Activated CD4-positive, alpha-beta T cell treated with anti-CD3 and anti-CD28 coated beads for 1 hour (primary cell): ENCODE data around the gene PLET1.

Experiments
- DNase-seq: peaks from one replicate; pipeline ENCODE4 v3.0.0-alpha.2; 2020

PLET1 gene, protein sequence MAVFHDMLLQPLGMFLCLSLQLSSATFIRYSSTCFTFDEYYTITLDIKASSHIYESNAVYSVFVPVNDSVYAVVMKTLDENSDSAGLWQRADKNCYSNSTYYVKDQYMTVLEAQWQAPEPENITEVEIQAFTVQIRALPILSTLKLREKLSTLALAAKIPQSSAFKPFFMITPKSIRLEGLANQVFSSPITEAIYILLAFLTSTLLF

DNA sequence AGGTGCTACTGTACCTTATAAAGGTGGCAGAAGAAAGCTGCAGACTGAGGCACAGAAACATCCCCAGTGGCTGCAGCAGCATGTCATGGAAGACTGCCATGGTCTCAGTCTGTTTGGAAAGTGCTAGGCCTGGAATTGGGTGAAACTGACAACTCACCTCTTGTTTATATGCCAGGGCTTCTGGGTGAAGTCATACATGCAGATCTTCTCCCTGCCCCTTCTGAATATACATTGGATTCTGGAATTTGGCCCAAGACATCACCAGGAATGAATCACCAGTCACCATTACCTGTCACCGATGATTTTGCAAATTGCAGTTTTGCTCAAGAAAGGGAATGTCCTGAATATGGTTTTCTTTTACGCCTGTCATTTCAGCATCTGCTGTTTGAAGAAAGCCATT is at the start of gene PLET1:
PLET1 (minus strand) TSS at position 371 of the 400 bp plus-strand sequence; CDS start at position 100, 271 bp downstream.
- DNase-seq, result no peak

DNA sequence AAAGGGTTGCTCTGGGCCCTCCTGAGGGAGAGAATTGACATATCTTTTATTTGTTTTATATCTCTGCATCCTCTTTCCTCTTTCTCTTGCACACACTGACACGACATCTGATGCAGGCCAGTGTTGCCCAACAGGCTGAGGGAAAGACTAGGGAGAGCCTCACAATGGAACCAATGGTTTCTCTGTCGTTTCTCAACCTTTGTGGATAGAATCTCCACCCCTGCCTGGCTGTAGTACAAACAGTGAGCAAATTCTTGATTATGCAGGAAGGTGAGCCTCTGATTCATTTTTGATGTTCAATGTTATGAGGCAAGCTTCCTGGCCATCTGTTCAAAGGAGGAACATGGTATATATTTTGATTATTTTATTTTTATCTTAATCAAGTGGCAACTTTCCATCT is 49.8 kb upstream of the PLET1 start:
- DNase-seq, result no peak

DNA sequence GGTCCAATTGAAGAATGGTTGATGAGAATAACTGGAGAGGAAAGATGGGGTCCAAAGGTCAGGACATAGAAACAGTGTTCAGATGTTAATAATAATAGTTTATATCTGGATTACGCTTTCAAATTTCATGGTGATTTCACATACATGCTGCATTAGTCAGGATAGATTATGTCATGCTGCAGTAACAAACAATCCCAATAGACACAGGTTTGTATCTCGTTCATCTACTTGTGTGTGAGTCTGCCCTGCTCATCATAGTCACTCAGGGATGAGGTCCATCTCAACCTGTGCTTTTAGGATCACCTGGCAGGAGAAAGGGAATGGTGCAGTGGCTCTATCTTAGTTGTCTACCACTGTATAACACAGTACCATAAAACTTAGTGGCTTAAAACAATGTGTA is 48.0 kb upstream of the PLET1 start:
- no peak for DNase-seq

DNA sequence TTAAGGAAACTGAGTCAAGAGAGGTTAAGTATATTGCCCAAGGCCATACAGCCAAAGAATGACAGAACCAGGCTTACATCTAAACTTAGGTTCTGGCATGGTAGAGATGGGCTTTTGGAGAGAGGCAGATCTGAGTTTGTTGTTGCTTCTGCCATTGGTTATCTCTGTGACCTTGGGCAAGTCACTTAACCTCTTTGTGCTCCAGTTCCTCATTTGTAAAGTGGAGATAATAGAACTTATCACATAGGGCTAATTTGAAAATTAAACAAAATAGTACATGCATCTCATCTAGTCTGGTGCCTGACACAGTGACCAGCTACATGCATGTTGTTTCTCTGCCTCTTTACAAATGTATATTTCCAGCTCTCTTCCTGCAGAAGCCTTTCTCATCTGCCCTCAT is 47.0 kb upstream of the PLET1 start:
- no peak for DNase-seq

DNA sequence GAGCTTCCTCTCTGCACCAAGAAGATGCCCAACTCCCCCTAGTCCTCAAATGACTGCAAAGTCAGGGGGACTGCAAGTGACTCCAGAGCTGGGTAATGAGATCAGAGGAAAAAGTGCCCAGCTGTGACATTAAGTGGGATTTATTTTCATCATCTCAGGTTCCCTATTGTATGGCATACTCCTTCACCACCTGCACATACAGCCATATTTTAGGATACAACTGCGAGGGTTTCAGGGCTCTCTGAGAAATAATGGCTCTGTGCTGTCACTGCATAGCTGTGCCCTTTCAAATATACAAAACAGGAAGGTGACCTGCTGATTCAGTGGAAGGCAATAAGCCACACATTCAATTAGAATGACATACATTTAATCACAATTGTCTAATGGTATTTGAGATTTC is 45.6 kb upstream of the PLET1 start:
- DNase-seq, result no peak

DNA sequence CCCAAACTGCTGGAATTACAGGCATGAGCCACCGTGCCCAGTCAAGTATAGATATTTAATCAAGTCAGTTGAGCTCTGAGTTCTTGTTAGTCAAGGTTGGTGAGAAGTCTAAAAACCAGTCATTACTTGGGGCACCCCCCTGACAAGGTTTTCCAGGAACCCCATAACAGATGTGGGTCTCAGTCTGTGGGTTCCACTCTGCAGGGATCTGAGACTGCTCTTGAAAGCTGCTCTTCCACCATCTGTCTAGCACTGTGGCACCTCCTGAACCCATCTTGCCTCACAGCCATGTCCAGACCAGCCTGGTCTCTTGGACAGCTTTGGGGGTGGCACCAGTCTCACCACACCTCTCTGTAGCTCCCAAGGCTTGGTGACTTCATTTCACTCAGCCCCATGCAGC is 44.3 kb upstream of the PLET1 start:
- DNase-seq, result no peak

DNA sequence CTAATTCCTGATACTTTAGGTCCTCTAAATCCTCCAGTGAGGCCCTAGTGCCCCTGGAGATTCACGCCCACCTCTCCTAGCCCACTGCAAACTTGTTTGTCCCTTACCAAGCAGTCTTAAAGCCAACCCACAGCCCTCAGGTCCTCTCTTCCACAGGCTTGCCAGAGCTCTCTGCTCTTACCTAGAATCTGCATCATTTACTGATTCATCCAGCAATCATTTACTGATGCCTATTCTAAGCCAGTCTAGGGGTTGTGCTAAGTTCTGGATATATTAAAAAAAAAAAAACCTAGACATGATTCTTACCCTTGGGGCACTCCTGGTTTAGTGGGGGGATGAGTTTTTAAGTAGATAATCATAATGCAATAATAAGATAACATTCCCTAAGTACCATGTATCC is 43.0 kb upstream of the PLET1 start:
- no peak for DNase-seq

DNA sequence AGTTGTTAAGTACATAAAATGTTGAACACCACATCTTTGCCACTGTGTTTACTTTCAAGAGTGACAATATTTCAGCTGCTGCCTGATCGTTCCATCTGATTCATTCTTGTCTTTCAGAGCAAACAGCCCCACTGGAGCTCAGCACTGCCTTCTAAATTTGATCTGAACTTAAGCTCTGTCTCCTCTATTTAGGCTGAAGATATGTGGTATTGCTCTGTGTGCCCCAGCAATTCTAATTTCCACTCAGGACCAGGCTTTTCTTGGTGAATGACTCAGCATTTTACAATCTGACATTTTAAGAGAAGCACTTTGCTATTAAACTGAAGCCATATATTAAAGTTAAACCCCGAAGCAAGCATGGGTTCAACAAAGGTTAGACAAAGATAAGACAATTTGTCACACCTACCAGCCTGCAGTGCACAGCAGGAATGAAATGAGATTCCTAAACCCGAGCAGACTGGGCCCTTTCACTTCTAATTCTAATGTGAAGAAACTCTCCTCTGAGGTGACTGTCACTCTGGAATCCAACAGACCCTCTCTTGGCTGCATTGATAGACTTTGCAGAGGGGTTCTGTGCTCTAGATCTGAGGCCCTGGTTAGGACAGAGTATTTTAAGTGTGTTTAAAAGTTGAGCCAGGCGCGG is 41.7 kb upstream of the PLET1 start:
- DNase-seq, result no peak

DNA sequence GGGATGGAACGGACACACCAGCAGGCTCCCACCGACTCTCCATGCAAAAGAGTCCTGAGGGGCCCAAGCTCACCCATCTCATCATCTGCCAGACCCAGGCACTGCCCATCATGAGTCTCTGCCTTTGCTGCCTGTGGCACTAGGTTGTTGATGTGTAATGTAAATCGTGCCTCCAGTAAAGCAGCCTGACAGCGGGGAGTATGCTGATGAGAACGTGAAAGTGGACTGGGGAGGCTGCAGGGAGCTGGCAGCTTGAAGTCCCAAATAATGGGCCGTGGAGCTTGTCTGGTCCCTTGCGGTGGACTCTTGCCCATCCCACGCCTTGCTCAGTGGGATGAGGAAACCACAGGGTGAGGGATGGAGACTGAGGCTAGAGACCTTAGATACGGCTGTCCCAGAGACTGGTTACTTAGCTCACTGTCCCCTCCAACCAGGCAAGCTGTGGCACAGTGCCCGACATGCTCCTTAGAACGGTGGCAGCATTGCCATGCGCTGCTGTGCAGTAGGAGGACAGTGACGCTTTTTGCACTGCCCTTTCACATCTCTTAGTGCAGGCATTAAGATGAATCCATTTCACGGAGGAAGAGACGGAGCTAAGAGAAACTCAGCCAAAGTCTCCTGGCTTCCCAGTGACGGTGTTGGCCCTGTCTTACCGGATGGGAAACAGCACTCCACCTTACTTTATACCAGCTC is 39.6 kb upstream of the PLET1 start:
- no peak for DNase-seq

DNA sequence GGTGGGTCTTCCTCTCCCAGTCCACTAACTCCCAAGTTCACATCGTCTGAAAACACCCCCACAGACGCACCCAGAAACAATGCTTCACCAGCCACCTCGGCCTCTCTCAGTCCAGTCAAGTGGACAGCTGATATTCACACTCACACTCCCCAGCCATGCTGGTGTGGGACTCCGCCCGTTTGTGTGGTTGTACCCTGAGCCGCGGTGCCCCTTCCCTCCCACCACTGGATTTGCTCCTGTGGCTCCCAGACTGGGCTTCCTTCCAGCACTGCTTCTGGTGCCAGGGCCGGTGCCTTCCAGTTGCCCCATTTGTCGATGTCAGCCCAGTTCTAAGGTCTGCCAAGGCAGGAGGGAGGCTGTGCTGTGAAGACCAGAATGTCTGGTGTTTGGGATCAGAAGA is 37.9 kb upstream of the PLET1 start:
- DNase-seq, result no peak

DNA sequence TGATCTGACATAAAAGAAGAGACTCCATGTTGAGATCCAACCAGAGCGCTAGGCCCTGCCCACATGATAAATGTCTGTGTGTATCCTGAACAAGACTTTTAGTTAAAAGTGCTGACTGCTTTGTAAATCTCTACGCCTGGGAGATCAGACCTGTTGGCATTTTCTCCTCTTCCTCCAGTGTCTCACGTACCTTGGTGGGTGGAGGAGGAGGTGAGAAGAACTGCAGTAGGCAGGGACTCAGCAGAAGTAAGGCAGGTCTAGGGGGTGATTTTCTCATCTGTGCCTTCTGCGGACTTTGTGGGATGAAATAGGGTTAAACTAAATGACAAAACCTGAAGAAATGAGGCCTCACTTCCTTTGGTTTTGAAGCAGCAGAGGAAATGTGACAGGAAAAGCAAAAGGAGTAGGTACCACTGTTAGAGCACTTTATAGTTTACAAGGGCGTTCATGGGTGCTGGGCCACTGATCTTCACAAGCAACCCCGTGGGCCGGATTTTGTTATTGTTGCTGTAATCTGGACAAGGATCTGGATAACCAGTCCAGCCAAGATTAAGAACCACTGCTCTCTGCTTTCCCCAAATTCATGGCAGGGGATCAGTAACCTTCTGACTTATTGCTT is 36.7 kb upstream of the PLET1 start:
- no peak for DNase-seq

DNA sequence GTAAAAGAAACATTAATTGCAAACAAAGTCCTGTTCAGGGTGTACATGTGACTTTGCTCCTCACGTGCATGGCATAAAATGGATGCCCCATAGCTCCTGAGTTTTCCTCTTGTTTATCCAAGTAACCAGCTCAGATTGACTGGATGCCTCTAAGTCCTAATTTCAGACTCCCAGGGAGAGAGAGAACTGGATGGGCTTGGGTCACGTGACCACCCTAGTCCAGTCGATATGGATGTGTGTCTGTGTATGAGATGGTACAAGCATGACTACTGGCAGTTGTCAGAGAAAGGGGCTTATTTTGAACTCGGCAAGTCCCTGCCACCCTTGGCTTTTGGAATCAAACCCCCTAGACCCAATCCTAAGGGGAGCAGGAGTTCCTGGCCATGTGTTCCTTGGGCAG is 35.4 kb upstream of the PLET1 start:
- DNase-seq, result no peak

DNA sequence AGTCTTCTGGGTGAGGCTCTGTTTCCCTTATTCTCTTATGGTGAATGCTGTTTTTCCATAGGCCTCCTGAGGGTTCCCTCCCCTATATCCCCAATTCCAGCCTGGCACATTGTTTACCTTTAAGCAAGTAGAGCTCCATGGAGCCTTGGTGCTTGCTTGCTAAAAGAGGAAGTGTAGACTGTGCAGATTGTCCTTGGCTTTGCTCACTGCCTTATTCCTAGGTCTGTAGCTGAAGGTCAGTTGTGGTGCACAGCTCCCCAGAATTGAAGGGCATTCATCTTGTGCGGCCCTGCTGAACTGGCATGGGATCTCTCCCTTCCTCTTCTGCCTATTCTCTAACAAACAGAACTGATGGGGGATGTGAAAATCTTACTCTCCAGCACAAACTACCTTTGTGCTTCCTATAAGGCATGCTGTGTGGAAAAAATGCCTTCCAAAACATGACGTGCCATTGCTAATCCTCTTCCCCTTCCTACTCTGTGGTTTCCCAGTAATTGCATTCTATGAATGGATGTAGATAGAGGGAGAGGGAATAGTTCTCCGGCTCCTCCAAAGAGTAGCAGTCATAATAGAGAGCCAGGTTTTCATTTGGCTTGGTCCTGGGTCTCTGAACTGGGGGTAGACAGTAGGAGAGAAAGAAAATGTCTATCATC is 34.2 kb upstream of the PLET1 start:
- no peak for DNase-seq

DNA sequence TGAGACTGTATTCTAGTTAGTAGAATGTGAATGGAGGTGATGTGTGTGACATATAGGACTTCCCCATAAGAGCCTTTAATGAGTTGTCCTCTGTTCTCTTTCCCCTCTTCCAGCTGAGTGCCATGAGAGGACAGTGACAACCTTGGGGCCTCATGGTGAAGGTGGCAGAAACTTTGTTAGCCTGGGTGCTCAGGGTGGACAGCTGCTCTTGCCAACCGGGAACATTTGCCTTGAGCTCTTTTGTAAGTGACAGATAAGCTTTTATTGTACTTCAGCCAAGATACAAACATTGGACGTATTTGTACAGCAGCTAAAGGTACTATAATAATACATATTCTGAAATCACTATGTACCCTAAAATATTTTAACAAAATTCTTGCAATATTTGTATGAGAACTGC is 33.0 kb upstream of the PLET1 start:
- no peak for DNase-seq

DNA sequence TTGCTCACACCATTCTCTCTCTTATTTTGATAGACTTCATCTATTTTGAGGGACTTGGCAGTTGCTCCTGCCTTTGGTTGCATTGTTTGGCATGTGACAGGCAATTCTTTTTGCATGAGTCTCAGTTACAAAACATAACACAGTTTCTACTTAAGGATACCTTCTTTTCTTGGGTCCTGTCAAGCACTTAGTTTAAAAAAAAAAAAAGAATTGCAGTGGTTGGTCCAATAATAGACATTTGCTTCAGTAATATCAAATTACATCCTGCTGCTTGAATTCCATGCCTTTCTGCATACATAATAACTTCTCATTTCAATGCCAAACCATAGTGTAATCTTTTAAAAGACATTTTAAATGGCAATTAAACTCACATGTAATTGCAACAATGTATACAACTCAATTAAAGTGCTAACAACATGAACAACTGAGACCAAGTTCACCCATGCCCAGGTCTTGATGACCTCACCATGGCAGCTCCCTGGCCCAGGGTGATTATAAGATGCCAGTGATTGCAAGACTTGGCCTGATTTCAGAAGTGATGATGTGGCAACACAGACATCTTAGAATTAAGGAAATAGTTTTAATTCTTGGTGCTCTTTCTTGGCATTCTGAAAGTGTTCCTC is 32.2 kb upstream of the PLET1 start:
- no peak for DNase-seq

DNA sequence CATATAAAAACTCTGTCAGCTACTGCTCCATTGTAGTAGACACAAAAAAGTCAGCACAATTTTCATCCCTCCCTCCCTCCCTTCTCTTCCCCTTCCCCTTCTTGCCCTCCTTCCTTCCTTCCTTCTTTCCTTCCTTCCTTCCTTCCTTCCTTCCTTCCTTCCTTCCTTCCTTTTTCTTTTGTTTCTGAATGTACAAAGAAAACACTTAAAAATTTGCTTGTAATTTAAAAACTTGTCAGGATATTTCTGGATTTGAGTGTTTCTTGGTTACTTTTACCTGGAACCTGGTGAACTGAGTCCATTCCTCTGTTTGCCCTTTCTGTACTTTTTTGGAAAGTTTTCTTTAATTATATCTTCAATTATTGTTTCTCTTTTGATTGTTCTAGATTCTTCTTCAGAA is 31.5 kb upstream of the PLET1 start:
- DNase-seq, result no peak

DNA sequence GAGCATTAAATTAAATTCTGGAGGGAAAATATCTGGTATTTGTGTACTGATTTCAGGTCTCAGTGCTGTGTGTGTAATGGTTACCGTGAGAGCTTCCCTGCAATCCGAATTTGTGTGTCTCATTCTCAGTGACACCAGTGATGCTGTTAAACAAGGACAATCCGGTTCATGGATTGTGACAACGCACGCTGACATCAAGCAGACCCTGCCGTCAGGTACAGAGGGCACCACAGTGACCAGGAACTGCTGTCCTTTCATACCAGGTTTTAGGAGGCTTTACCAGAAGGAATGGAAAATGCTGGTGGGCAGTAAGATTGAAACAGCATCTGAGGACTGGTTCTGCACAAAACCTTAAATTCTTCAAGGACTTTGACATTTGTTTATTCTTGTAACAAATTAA is 30.5 kb upstream of the PLET1 start:
- DNase-seq, result no peak

DNA sequence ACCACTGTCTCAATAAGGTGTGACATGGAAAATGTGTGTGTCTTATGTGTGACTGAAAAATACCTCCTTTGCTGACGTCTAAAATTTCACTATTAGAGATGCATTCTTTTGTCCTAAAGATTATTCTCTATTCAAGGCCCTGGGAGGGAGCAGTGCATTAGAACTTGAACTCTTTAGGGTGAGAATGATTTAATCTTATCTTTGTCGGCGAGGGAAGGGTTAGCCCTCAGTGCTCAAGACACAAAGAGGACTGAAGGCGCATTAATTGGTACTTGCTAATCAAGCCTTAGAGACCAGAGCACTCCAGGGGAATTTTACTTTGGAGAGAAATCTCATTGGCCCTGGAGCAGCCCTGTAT is 29.8 kb upstream of the PLET1 start:
- DNase-seq, result no peak

DNA sequence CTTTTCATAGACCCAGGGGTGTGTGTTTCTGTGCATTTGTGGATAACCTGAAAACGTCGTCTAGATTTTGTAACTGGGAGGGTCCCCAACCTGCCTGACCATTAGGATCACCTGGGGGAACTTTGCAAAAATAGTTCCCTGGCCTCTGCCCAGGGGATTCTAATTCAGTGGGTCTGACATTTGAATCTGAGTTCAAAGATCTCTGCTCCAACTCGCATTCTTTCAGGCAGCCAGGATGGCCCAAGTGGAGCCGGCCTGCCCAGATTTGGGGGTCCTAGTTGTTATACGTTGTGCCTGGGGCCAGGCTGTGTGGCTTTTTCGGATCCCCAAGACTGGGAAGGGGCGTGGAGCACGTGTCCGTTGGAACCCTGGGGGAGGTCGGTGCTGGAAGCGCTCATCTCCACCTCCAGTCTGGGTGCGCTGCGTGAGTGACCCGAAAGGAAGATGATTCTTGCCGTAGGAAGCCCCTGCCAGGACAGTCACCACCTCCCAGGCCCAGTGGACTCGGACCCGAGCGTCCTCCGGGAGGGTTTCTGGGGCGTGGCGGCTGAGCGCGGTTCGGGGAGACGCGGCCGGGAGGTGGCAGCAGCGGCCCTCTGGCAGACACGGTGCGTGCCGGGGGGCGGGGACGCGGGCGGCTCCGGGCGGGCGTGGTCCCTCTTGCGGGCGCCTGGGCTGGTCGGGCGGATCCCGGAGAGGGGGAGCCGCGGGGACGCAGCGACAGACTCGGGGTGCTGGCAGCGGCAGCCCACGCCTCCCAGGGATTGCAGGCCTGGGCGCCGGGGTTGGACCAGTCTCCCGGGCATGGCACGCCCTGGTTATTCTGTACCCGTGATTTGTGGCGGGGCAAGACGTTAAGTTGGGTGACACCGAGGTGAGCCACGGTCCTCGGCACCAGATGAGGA is 29.2 kb upstream of the PLET1 start:
- peak; percentile 76 for DNase-seq

DNA sequence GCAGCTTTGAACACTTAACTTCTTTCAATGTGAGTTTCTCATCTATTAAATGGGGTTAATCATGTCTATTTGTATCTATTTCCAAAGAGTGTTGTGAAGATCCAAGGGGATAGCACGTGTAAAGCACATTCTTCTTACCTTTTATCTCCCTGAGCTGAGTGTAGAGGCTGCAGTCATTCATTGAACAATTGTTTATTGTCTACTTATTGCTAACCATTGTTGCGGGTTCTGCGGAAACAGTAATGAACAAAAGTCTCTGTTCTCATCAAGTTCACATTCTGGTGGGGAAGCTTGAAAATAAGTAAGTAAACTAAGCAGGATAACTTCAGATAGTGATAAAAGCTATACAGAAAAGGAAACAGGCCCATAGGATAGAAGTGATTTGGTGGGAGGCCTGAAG is 27.4 kb upstream of the PLET1 start:
- no peak for DNase-seq

DNA sequence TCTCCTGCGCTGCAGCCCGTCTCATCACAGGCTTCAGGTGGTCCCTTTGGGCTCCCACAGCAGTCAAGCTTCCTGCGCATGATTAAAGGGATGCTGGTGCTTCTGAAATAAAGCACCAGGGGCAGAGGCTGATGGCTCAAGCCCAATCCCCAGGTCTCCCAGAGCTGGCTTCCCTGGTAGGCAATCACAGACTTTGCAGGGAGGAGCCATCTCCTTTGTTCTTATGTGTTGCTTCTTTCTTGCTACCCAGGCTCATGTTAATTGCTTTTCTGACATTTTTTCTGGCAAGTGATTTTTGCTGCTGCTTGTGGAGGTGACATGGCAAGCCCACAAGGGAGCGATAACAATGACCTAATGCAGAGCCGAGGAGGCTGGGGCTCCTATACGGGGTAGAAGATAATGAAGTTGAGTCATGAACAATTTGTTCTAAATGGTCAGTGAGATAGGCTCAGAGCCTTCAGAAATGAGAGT is 25.2 kb upstream of the PLET1 start:
- DNase-seq, result no peak

DNA sequence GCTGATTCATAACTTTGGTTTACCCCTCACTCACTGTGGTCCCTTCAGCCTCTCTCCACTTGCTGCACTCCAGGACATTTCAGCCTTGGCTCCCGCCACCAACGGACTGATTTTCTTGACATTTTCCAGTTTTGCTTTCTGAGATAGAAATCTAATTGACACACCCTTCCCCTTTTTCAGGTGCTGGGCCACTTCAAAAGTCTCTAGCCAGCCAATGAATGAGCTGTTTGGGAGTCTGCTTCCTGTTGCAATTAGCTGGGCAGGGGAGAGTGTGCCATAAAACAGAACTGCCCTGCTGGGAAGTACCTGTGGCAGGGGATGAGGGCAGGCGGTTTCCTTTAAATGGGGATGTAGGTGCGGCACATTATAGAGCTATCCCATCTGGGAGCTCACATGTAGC is 21.1 kb upstream of the PLET1 start:
- no peak for DNase-seq
